Pancreas (tissue), 10 donors: ENCODE results near the gene SURF4. TPM values are rescaled to one million over a fixed set of nuclear protein-coding genes. Genes with fewer than 3 reads are reported as not detected.

Experiments
- ATAC-seq, 4 donors: fragments of 200-7000 bp; cut with Tn5 transposase; one replicate each; pipeline versions ENCODE4 v1.8.0 to v1.9.1; 2020; ENCODE audit warnings: mild to moderate bottlenecking in 4 of 4, moderate library complexity in 4 of 4
- DNase-seq, 6 donors: peaks; one replicate each; pipeline ENCODE4 v3.0.0-alpha.2; 2020
- FAIRE-seq: peaks from 2 replicates; lab custom pipeline; 2012; peaks lifted over from hg19 to GRCh38; lab: Jason Lieb, UNC
- H3K27ac ChIP-seq, 4 donors: fragments of 200-600 bp; sonication (generic); 1 replicate in 3 of 4; 2 replicates in 1 of 4; pipeline versions ENCODE4 v1.5.0 to v1.8.0; 2020
- H3K27me3 ChIP-seq, 4 donors: fragments of 200-600 bp; one replicate each; pipeline ENCODE4 v1.8.0; 2021
- H3K36me3 ChIP-seq, 3 donors: fragments of 200-600 bp; sonication (generic) in 1 of 3; one replicate each; pipeline versions ENCODE4 v1.5.0 to v1.8.0; 2020 to 2021
- H3K4me1 ChIP-seq, 3 donors: fragments of 200-600 bp; one replicate each; pipeline ENCODE4 v1.8.0; 2021
- H3K4me3 ChIP-seq, 4 donors: fragments of 200-600 bp; sonication (generic) in 2 of 4; one replicate each; pipeline versions ENCODE4 v1.5.0 to v1.8.0; 2020 to 2021
- H3K9me3 ChIP-seq, 4 donors: fragments of 200-600 bp; one replicate each; pipeline ENCODE4 v1.8.0; 2021
- WGBS, 2 donors: extraction: QIAGEN DNeasy Blood & Tissue Kit; methylation state at CpG; one replicate each; pipeline ENCODE4 v1.1.7; 2013; 5-methylcytosine and 5-hydroxymethylcytosine counted together
- intact Hi-C, 3 donors: fragments of 100-400 bp; cut with DNase I; formaldehyde crosslinking; loops; one replicate each; pipeline versions ENCODE4 v1.11.1 to v1.14.2; 2022
- polyA plus RNA-seq, 2 donors: library from polyadenylated mRNA; stranded (reverse); fragments of 200-250 nt; gene quantifications; one replicate each; pipeline ENCODE4 v1.2.3, GENCODE V29; 2013
- total RNA-seq, 6 donors: library from RNA; stranded (reverse); fragmentation: NEBNext Ultra II Directional in 4 of 6; extraction: Animal tissue kit (Norgen Biotek cat#: 25700) in 4 of 6; gene quantifications; one replicate each; pipeline versions ENCODE4 v1.2.1 to v1.2.4, GENCODE V29; 2021 to 2023
- TF ChIP-seq, protein P1 (sequence below), 4 donors: fragments of 200-600 bp; sonication (generic) in 3 of 4; IDR thresholded peaks; one replicate each; pipeline versions ENCODE4 v1.5.0 to v1.8.0; 2021; ENCODE audit warnings: antibody characterized with exemption in 4 of 4
- donor health status: healthy with polysubstance abuse.
- donor health status: DM: no; HTN: no; CAD: no; lungs with moderate emphysema.
- donor health status: DM: no; HTN: no; CAD: no.
- donor health status: control.
- donor health status: control.
- donor health status: Bipolar disorder and iron deficiency.
- donor health status: DM: yes; HTN: yes; CAD: no.
- donor health status: DM: no; HTN: no; CAD: no.
- donor health status: DM: no; HTN: no; CAD: no.
- donor health status: DM: yes; HTN: yes; CAD: no.

The SURF4 gene
- total and polyA plus RNA-seq, 8 donors, result 63.1 to 132 (median 116) TPM

DNA sequence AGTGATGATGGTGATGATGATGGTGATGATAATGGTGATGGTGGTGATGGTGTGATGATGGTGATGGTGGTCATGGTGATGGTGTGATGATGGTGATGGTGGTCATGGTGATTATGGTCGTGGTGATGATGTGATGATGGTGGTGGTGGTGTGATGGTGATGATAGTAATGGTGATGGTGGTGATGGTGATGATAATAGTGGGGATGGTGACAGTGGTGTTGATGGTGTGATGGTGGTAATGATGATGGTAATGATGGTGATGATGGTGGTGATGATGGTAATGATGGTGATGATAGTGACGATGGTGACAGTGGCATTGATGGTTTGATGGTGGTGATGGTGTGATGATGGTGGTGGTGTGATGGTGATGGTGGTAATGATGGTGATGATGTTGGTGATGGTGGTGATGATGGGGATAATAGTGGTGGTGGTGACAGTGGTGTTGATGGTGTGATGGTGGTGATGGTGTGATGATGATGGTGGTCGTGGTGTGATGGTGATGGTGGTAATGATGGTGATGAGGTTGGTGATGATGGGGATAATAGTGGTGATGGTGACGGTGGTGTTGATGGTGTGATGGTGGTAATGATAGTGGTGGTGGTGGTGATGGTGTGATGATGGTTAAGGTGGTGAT, 6.8 kb upstream of the SURF4 start:
- FAIRE-seq (no peak), ATAC-seq (no peak), DNase-seq (no peak)
- TF ChIP-seq, protein P1, sequence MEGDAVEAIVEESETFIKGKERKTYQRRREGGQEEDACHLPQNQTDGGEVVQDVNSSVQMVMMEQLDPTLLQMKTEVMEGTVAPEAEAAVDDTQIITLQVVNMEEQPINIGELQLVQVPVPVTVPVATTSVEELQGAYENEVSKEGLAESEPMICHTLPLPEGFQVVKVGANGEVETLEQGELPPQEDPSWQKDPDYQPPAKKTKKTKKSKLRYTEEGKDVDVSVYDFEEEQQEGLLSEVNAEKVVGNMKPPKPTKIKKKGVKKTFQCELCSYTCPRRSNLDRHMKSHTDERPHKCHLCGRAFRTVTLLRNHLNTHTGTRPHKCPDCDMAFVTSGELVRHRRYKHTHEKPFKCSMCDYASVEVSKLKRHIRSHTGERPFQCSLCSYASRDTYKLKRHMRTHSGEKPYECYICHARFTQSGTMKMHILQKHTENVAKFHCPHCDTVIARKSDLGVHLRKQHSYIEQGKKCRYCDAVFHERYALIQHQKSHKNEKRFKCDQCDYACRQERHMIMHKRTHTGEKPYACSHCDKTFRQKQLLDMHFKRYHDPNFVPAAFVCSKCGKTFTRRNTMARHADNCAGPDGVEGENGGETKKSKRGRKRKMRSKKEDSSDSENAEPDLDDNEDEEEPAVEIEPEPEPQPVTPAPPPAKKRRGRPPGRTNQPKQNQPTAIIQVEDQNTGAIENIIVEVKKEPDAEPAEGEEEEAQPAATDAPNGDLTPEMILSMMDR (IDR thresholded peaks at IDR 0.05), result no peak
- H3K4me3 ChIP-seq, result no peak overlapping the region
- no peaks in the 10 kb centered on the region for H3K9me3 ChIP-seq
- no peaks in the 10 kb centered on the region for H3K27me3 ChIP-seq
- no peaks in the 10 kb centered on the region for H3K36me3 ChIP-seq
- intact Hi-C loops, result no loop called here
- H3K27ac ChIP-seq, result no peak overlapping the region
- WGBS, 2 donors, result 83 to 88% methylated on average over 4 of the region's 4 CpGs
- H3K4me1 ChIP-seq, result no peaks in the 10 kb centered on the region

DNA sequence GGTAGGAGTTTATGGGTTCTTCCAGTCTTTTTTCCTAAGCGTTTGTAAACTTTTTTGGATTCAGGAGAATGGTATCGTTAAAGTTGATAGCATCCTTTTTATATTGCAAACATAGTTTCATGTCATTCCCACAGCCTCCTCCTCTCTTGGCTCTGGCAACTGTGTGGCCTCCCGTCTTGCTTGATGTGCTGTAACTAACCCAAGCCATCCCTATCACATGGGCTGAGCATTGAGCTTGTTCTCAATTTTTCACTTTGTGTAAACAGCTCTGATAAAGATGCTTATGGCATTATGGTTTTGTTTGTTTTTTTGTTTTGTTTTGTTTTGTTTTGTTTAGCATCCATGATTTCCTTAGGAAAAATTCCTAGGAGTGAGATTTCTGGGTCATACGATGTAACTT, 4.9 kb upstream of the SURF4 start:
- FAIRE-seq (no peak), DNase-seq (no peak), ATAC-seq (no peak)
- 86 to 95% methylated on average over 4 of the region's 4 CpGs for WGBS, 2 donors
- TF ChIP-seq, protein P1 (IDR thresholded peaks at IDR 0.05), result no peak
- Histone ChIP-seq H3K9me3 (no peaks in the 10 kb centered on the region), H3K27me3 (no peaks in the 10 kb centered on the region), H3K36me3 (no peaks in the 10 kb centered on the region), H3K4me3 (no peak overlapping the region), H3K4me1 (peaks cover 0 to 5% (median 0%) of the 10 kb centered on the region in 3 donors), H3K27ac (no peak overlapping the region)
- intact Hi-C loops, result no loop called here

- Histone ChIP-seq H3K4me3 (no peak overlapping the region), H3K36me3 (no peaks in the 10 kb centered on the region), H3K4me1 (peaks cover 0 to 7% (median 3%) of the 10 kb centered on the region in 3 donors), H3K27me3 (no peaks in the 10 kb centered on the region), H3K9me3 (no peaks in the 10 kb centered on the region), H3K27ac (no peak overlapping the region)
- TF ChIP-seq, protein P1 (IDR thresholded peaks at IDR 0.05), result no peak
- FAIRE-seq, result no peak
- no peak for ATAC-seq
- WGBS, 2 donors, result 93 to 94% methylated on average over 13 to 14 of the region's 14 CpGs
- intact Hi-C loops, result no loop called here
- DNase-seq, result peak in 1 of 6 donors; percentile 11
Observed at GRCh38 chr9:133379153-133380086, 3.6 kb upstream of the SURF4 start.

GRCh38 chr9:133378408-133378962, 2.6 kb upstream of the SURF4 start:
- H3K27ac ChIP-seq, result no peak overlapping the region
- no peak for FAIRE-seq
- intact Hi-C loops, result no loop called here
- H3K9me3 ChIP-seq, result no peaks in the 10 kb centered on the region
- no peaks in the 10 kb centered on the region for H3K36me3 ChIP-seq
- ATAC-seq, result no peak
- no peaks in the 10 kb centered on the region for H3K27me3 ChIP-seq
- 68 to 88% methylated on average over 1 of the region's 1 CpG for WGBS, 2 donors
- peaks cover 0 to 16% (median 11%) of the 10 kb centered on the region in 3 donors for H3K4me1 ChIP-seq
- H3K4me3 ChIP-seq, result no peak overlapping the region
- TF ChIP-seq, protein P1 (IDR thresholded peaks at IDR 0.05), result no peak
- DNase-seq, result peak in 1 of 6 donors; percentile 23
